T47D (cell line): Measurements from ENCODE around the gene RAB25.
"Not testable (repeated sequence)": the region's sequence is repeated elsewhere in the genome, so short reads cannot be mapped to it uniquely, and the experiment has no call there.

Source experiments
- DNase-seq, 2 experiments: peaks; one replicate each; pipeline versions ENCODE4 v3.0.0 to v3.0.0-alpha.2; 2011 to 2012; ENCODE audit warnings: low read depth in 1 of 2, low spot score in 1 of 2
- JUND ChIP-seq: IDR thresholded peaks from 2 replicates; pipeline ENCODE4 v1.6.1; 2012; ENCODE audit warnings: low read depth
- in situ Hi-C: cut with HindIII; loops from 2 replicates; pipeline ENCODE4 v1.10.0; 2016; ENCODE audit warnings: low sequenced_read_pairs, low pct_unique_long_range_greater_than_20kb

The RAB25 gene

GRCh38 chr1:156064615-156065014 is 3.7 kb downstream of the RAB25 start:
- TF ChIP-seq JUND, result no peak
- DNase-seq, result no peak
- in situ Hi-C loops, result no loop called here

- no peak for DNase-seq
- in situ Hi-C loops, result no loop called here
- TF ChIP-seq JUND, result no peak
Observed at GRCh38 chr1:156065212-156065611, 4.3 kb downstream of the RAB25 start.

DNA sequence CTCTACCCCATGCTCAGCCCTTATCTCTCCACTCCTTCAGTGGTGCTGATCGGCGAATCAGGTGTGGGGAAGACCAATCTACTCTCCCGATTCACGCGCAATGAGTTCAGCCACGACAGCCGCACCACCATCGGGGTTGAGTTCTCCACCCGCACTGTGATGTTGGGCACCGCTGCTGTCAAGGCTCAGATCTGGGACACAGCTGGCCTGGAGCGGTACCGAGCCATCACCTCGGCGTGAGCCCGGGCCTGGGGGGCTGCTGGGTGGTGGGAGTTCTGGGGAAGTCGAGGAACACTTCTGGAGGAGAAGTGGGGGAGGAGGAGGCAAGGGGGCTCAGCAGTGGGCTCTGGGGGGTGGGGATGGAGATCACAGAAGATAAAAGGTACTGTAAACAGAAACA is 4.9 kb downstream of the RAB25 start:
- in situ Hi-C loops, result no loop called here
- no peak for DNase-seq
- TF ChIP-seq JUND, result no peak

- DNase-seq, result no peak
- in situ Hi-C loops, result no loop called here
- no peak for TF ChIP-seq JUND
Observed at GRCh38 chr1:156067262-156067661, 6.3 kb downstream of the RAB25 start.

GRCh38 chr1:156069490-156070455 is 8.8 kb downstream of the RAB25 start:
- in situ Hi-C loops, result no loop called here
- TF ChIP-seq JUND, result no peak
- no peak for DNase-seq

DNA sequence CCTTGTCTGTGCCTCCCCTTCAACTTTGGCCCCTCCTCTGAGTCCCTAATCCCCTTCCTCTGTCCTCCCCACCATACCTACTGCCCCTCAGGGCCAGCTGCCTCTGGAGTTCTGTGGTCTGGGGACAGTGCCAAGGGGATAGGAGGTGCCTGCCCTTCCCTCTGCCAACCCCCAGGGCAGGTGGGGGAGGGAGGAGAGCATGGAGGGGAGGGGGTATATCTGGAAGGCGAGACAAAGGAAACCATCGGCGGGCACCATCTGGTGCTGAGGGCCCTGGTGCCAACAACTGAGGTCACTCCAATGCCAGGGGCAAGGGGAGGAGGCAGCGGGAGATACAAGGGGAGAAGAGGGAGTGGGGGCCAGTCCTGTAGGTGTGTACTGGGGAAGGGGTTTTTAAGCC is 9.6 kb downstream of the RAB25 start:
- DNase-seq, result no peak
- TF ChIP-seq JUND, result no peak
- in situ Hi-C loops, result no loop called here

GRCh38 chr1:156071332-156071816 is 10.4 kb downstream of the RAB25 start:
- DNase-seq, in situ Hi-C loops: not testable (repeated sequence)

DNA sequence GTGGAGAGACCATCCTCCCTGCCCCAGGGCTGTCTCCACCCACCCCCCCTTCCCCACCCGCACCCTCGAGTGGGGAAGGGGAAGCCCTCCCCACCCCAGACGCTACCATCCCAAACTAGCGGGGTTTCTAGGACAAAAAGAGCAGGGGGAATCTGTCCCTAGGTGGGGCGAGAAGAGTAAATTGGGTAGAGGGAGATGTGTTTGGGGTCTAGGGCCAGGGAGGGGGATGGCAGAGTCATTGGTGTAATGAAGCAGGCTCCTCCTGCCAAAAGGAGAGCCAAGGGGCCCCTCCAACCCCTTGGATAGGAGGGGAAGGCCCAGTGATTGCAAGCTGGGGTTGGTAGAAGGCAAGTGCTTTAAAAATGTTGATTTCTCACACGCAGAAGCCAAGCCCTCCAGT is 11.3 kb downstream of the RAB25 start:
- in situ Hi-C loops, result no loop called here
- DNase-seq, result no peak
- no peak for TF ChIP-seq JUND

- no peak for TF ChIP-seq JUND
- in situ Hi-C loops, result no loop called here
- DNase-seq, result no peak
Observed at GRCh38 chr1:156073110-156073687, 12.2 kb downstream of the RAB25 start.

GRCh38 chr1:156073740-156074139 is 12.8 kb downstream of the RAB25 start:
- in situ Hi-C loops, result no loop called here
- DNase-seq, result no peak
- no peak for TF ChIP-seq JUND

GRCh38 chr1:156074661-156075060 is 13.7 kb downstream of the RAB25 start:
- in situ Hi-C loops, result no loop called here
- no peak for TF ChIP-seq JUND
- DNase-seq, result no peak

GRCh38 chr1:156075162-156075561 is 14.2 kb downstream of the RAB25 start:
- DNase-seq, result no peak
- no peak for TF ChIP-seq JUND
- in situ Hi-C loops, result no loop called here

DNA sequence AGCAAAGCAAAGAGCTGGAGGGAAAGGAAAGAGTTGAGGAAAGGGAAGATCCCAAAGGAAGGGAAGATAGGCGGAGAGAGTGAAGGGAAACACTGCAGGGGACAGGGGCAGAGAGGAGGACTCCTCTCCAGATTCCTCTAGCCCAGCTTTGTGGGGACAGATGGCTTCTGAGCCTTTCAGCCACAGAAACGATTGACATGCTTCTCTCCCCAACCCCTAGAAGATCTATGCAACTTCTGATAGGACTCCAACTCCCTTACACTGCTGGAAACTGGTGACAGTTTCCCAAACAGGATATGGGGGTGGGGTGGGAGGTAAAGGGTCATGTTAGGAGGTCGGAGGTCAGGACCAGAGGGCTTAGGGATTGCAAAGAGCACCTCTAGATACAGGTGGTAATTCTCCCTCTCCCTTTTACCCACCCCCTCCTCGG is 14.8 kb downstream of the RAB25 start:
- in situ Hi-C loops, result no loop called here
- no peak for DNase-seq
- no peak for TF ChIP-seq JUND
